GM13977 (cell line): Measurements from ENCODE around the gene TTN.

Source experiments
- DNase-seq: peaks from one replicate; pipeline ENCODE4 v3.0.0; 2012; ENCODE audit warnings: low spot score
- CTCF ChIP-seq: IDR thresholded peaks from 2 replicates; pipeline ENCODE4 v1.5.1; 2012; ENCODE audit warnings: mild to moderate bottlenecking, control low read depth; ENCODE audit not compliant: insufficient read depth; ENCODE audit errors: extremely low read depth, missing control alignments
- in situ Hi-C: fragments of 300-500 bp; cut with MboI; formaldehyde crosslinking; loops from one replicate; pipeline ENCODE4 v1.12.0; 2022; ENCODE audit warnings: low sequenced_read_pairs, low pct_unique_long_range_greater_than_20kb, mixed read lengths, inconsistent platforms; ENCODE audit not compliant: unreplicated experiment

Gene TTN

GRCh38 chr2:178482437-178482836 is 324.8 kb downstream of the TTN start:
- no peak for TF ChIP-seq CTCF
- in situ Hi-C loops, result no loop called here

GRCh38 chr2:178480227-178481181 is 326.7 kb downstream of the TTN start, which contains the start of gene PLEKHA3:
TSS of gene PLEKHA3 (plus strand) at chr2:178480457. CDS start at chr2:178480870, 413 bp downstream.
- in situ Hi-C loops, result no loop called here
- TF ChIP-seq CTCF, result no peak
- DNase-seq, result peak; percentile 92

More at GRCh38 chr2:178482437-178482836, 324.8 kb downstream of the TTN start:
- DNase-seq, result peak; percentile 61

GRCh38 chr2:178479758-178480226 is 327.4 kb downstream of the TTN start:
- in situ Hi-C loops, result no loop called here
- DNase-seq, result no peak
- TF ChIP-seq CTCF, result no peak

GRCh38 chr2:178479275-178479616 is 328.0 kb downstream of the TTN start:
- in situ Hi-C loops, result no loop called here
- DNase-seq, result no peak
- TF ChIP-seq CTCF, result no peak

- TF ChIP-seq CTCF, result peak; percentile 92
- in situ Hi-C loops, result no loop called here
- peak; percentile 82 for DNase-seq
Observed at GRCh38 chr2:178478439-178479274, 328.6 kb downstream of the TTN start, which contains the start of gene FKBP7. TSS of gene FKBP7 (minus strand) at chr2:178478600. CDS start at chr2:178478499, 101 bp downstream.

GRCh38 chr2:178478130-178478438 is 329.1 kb downstream of the TTN start:
- peak; percentile 42 for DNase-seq
- no peak for TF ChIP-seq CTCF
- in situ Hi-C loops, result no loop called here
